Head of caudate nucleus (tissue), 42 donors: ENCODE measurements around the gene MS4A18.
A peak's percentile ranks its signal among the peaks of the same experiment; 100 is the strongest.
"Not testable (repeated sequence)": the region's sequence is repeated elsewhere in the genome, so short reads cannot be mapped to it uniquely, and the experiment has no call there.

Source experiments
- DNase-seq, 42 donors: peaks; one replicate each; pipeline versions ENCODE4 v3.0.0 to v3.0.0-alpha.2; 2020 to 2021; ENCODE audit warnings: mixed read lengths in 7 of 42
- intact Hi-C: fragments of 100-400 bp; cut with DNase I; formaldehyde crosslinking; loops from one replicate; pipeline ENCODE4 v1.15.0; 2022

Gene MS4A18

DNA sequence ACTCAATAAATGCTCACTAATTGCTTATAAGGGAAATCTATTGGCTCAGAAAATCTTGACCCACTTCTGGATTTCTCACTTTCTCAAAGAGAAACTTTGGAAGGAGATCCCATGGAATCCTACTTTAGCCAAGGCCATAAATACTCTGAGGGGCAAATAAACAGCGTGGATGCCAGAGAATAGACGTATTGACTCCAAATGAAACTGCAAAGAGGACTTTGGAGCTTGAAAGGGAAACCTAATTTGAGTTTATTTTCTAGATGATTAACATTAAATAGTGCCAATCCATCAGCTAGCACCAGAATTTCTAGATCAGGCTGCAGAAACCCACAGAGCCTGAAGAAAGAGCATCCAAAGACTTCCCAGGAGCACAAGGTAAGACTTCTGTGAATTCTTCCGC, at the start of gene MS4A18:
Gene MS4A18 (plus strand): TSS at position 301 of the 400 bp plus-strand sequence.
- intact Hi-C loops = no loop called here
- no peak for DNase-seq

DNA sequence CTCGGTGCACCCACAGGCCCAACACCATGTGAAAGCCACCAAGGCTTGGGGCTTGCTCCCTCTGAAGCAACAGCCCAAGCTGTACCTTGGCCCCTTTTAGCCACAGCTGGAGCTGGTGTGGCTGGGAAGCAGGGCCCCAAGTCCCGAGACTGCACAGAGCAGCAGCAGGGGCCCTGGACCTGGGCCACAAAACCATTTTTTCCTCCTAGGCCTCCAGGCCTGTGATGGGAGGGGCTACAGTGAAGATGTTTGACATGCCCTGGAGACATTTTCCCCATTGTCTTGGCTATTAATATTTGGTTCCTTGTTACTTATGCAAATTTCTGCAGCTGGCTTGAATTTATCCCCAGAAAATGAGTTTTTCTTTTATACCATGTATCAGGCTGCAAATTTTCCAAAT, 46.3 kb upstream of the MS4A18 start:
- intact Hi-C loops = not testable (repeated sequence)

GRCh38 chr11:60679879-60680278, 44.6 kb upstream of the MS4A18 start:
- DNase-seq = no peak
- intact Hi-C loops = no loop called here

More for the DNA sequence above, 46.3 kb upstream of the MS4A18 start:
- not testable (repeated sequence) for DNase-seq

DNA sequence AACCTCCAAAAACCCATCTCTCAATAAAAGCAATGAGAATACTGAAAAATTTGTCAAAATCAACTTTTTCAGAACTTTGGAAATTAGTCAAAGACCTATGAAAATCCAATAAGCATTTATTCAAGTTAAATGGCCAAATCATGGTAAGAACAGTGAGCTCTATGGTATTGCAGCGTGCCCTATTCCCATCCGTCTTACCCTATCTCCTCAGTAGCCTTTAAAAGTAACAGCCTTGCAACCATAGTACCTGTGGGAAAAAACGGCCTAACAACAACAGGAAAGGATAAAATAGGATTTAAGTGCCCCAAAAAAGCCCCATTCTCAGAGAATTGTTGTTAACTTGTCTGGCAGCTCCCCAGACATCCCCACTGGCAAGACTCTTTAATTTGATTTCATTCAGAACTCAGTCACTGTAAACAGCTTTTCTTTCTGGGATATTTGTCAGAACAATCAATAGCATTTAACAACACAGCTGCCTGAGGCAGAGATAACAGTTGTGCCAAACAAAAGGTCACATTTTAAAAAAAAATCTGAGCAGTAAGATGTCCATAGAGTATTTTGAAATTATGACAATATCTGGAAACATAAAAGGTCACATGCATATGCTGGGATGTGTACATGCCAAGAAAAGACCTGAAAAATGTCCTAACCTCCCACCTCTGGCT, 43.9 kb upstream of the MS4A18 start:
- no peak for DNase-seq
- intact Hi-C loops = no loop called here

DNA sequence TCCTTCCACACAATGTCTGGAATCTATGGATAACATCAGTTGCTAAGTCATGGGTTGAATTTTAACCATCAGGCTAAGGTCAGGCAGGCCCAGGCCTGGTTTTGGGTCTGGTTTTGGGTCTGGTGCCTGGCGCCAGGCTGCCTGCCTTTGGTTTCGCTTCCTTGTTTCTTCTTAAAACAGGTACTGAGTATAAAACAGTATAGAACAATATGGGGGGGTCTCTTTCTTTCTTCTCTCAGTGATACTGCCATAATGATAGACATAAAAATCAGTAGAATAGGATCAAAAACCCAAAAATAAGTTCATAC, 40.0 kb upstream of the MS4A18 start:
- DNase-seq, intact Hi-C loops: not testable (repeated sequence)

GRCh38 chr11:60691661-60692060, 32.9 kb upstream of the MS4A18 start:
- DNase-seq = no peak
- intact Hi-C loops = no loop called here

GRCh38 chr11:60699284-60699691, 25.2 kb upstream of the MS4A18 start, which contains the start of gene MS4A8:
Gene MS4A8, plus strand, starts transcription at chr11:60699612. Its CDS starts 1,249 bp downstream, at chr11:60700861.
- intact Hi-C loops = no loop called here
- DNase-seq = no peak

DNA sequence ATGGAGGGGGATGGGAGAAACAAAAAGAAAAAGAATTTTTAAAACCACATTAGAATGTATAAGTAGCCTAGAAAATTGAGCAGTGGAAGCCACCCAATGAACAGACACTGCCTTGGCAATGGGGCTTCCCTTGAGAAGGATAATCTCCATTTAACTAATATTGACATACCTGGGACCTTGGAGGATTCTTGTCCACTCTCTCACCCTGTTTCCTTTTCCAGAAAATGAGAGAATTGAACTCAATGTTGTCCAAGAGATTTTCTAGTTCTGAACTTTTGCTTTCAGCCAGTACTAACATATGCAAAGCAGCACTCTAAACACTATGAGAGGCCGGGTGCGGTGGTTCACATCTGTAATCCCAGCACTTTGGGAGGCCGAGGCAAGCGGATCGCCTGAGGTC, 24.6 kb upstream of the MS4A18 start:
- intact Hi-C loops = no loop called here
- DNase-seq = no peak

DNA sequence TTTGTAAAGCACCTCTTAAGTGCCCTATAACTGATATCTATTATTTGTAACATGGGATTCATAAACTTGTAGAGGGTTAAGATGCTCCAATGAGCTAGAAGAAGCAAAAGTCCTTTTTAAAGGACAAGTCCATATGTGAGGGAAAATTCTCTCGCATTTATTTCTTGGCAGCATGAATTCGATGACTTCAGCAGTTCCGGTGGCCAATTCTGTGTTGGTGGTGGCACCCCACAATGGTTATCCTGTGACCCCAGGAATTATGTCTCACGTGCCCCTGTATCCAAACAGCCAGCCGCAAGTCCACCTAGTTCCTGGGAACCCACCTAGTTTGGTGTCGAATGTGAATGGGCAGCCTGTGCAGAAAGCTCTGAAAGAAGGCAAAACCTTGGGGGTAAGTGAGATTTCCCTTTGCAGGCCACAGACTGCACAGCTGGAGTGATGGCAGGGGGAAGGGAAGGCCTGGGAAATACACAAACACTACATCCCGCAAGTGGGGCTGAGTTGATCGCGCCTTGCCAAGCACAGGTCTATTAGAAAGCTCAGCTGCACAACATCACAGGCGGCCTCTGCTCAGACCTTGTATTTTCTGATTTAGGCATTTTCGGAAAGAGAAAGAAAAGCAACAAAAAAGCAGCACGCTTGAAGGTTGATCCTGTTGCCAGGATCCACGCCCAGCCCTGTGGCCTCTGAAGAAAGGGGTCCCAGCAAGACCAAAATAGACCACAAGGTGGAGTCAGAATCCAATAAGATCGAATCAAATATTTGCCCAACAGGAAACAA, 23.6 kb upstream of the MS4A18 start:
- no peak for DNase-seq
- intact Hi-C loops = no loop called here

DNA sequence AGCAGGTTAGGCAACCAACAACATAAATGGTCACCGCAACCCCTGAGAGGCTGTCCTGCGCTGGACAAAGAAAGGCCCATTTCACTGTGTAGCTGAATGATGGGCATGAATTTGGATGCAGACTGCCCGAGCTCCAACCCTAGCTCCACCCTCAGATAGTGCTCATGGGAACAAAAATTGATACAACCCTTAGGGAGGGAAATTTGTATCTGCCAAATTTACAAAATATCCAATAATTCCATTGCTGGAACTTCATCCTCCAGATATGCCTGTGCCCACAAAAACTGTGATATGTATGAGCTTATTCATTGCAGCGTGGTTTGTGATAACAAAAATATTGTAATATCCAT, 23.1 kb upstream of the MS4A18 start:
- DNase-seq = no peak
- intact Hi-C loops = no loop called here

- no peak for DNase-seq
- intact Hi-C loops = no loop called here
Observed at GRCh38 chr11:60703374-60703773, 21.1 kb upstream of the MS4A18 start.

GRCh38 chr11:60705895-60706294, 18.6 kb upstream of the MS4A18 start:
- intact Hi-C loops = no loop called here

GRCh38 chr11:60706931-60707330, 17.6 kb upstream of the MS4A18 start:
- intact Hi-C loops = no loop called here
- peak in 1 of 42 donors; percentile 7 for DNase-seq

More at GRCh38 chr11:60705895-60706294, 18.6 kb upstream of the MS4A18 start:
- DNase-seq = peak in 1 of 42 donors; percentile 18

DNA sequence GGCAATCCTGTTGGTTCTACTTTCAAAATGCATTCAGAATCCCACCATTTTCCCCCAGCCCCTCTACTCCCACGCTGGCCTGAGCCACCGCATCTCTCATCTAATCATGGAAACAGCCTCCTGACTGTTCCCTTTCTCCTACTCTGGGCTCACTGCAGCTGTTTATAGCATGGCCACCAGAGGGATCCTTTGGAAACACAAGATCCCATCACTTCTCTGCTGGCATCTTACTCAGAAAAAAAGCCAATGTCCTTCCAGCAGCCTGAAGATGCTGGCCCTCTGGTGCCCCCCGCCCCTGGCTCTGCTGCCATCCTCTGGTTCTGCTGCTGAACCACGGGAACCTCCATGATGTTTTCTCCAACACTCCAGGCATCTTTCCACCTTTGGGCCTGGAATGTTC, 14.0 kb upstream of the MS4A18 start:
- intact Hi-C loops = no loop called here
- DNase-seq = no peak

DNA sequence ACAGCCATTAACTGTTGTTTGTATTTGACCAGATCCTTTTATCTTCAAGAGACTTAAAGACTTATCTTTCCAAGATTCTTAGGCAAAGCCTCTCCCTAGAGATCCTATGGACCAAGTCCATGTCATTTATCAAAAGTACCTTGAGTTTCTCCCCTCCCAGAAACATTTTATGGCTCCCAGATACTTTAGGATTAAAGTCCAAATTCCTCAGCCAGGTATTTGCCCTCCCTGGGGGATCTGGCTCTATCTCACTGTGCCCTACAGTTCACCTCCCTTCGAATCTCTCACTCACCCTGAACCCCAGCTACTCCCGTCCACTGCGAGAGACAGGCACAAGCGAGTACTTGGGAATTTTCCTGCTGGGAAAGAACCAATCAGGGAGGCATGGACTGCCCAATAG, 13.2 kb upstream of the MS4A18 start:
- DNase-seq = no peak
- intact Hi-C loops = no loop called here

- intact Hi-C loops, DNase-seq: not testable (repeated sequence)
Observed at GRCh38 chr11:60713423-60713822, 11.1 kb upstream of the MS4A18 start.

GRCh38 chr11:60717956-60718355, 6.6 kb upstream of the MS4A18 start:
- intact Hi-C loops = no loop called here
- no peak for DNase-seq

DNA sequence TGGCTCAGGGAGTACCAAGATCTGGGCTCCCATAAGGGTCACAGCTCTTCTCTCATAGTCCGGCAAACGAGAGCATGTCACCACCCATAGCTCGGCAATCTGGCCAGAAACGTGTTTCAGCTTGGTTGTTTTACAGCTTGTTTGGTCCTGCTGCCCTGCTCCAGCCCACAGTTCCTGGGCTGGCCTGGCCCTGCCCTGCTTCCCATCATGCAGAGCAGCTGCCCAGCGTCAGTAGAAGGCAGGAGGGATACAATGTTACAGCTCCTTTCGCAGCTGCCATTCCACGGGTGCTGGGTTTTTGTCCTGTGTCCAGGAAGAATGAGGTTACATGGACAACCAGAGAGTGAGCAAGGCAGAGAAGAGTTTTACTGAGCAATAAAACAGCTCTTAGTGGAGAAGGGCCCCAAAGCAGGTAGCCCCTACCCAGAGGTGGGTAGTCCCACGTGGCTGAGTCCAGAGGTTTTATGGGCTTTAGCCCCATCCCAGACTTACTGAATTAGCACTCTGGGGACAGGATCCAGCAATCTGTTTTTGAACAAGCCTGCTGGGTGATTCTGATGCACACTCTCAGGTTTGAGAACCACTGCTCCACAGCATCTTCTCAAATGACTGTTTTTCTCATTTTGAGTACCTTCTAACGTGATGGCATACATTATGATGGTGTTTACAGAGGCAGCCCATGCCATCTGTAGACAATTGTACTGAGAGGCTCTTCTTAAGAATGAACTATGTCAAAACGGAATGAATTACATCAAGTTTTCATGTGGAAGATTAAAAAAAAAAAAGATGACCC, 5.8 kb upstream of the MS4A18 start:
- intact Hi-C loops = no loop called here
- no peak for DNase-seq

DNA sequence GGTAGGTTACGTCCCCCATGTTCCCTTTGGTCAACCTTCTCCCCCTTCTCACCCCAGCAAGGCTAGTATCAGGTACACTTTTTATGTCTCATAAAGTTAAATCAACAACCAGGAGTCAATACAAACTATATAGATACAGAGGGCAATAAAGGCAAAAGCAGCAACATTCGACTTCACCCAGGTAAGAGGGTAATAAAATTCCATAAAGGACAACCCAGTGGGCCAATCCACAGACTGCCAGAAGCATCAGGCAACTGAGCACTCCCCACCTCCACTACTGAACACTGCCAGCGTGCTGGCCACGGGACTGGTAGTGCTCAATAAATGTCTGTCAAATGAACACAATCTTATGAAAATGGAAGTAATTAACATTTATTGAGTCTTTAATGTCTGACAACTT, 5.1 kb upstream of the MS4A18 start:
- intact Hi-C loops = no loop called here
- DNase-seq = no peak

GRCh38 chr11:60720460-60720859, 4.1 kb upstream of the MS4A18 start:
- no peak for DNase-seq
- intact Hi-C loops = no loop called here
